HepG2 (cell line): ENCODE results near the gene ALMS1. TPM values are rescaled to one million over a fixed set of nuclear protein-coding genes. Genes with fewer than 3 reads are reported as not detected.

Experiments
- ATAC-seq: fragments of 200-7000 bp; cut with Tn5 transposase; 3 replicates; pipeline ENCODE4 v1.9.1; 2020; ENCODE audit warnings: mild to moderate bottlenecking, moderate library complexity
- BruUV-seq: library from RNA; stranded (reverse); fragments of 400-500 nt; replicated peaks from 2 replicates; lab custom pipeline; 2021; lab: Mats Ljungman, UMichigan
- CTCF ChIA-PET: fragments of 300-600 bp; formaldehyde crosslinking; extraction: SDS; loops from one replicate; lab custom pipeline; 2021; ENCODE audit warnings: low total read pairs, inconsistent platforms, low intra/inter-chr PET ratio; lab: Yijun Ruan, JAX
- POLR2A ChIA-PET: fragments of 350-600 bp; sonication (Branson Sonifier 250); formaldehyde crosslinking; loops from one replicate; lab custom pipeline; 2020; ENCODE audit warnings: antibody characterized with exemption, inconsistent platforms; lab: Yijun Ruan, JAX
- DNase-seq: peaks from one replicate; pipeline ENCODE4 v3.0.0-alpha.2; 2015; ENCODE audit warnings: low spot score
- FAIRE-seq: peaks from 3 replicates; lab custom pipeline; 2011; peaks lifted over from hg19 to GRCh38; lab: Jason Lieb, UNC
- H2AFZ ChIP-seq: one replicate; pipeline ENCODE4 v1.6.1; 2011; ENCODE audit warnings: low read length, inconsistent platforms
- H3K27ac ChIP-seq: fragments of 300-600 bp; 3 replicates; pipeline ENCODE4 v1.8.0; 2011; ENCODE audit warnings: mixed run types, mild to moderate bottlenecking, mixed read lengths, low read length, inconsistent platforms; ENCODE audit not compliant: insufficient read depth; ENCODE audit errors: extremely low read length
- H3K27me3 ChIP-seq, 2 experiments: fragments of 200-600 bp in 1 of 2; 2 replicates in 1 of 2; 3 replicates in 1 of 2; pipeline versions ENCODE4 v1.6.0 to v1.8.0; 2011; ENCODE audit warnings: low read length in 2 of 2, mild to moderate bottlenecking in 2 of 2, moderate library complexity in 2 of 2, inconsistent platforms in 1 of 2; ENCODE audit not compliant: insufficient read depth in 2 of 2, control insufficient read depth in 1 of 2
- H3K36me3 ChIP-seq, 2 experiments: fragments of 200-600 bp in 1 of 2; replicated peaks in 1 of 2; 2 replicates in 1 of 2; 3 replicates in 1 of 2; pipeline versions ENCODE4 v1.5.1 to v1.8.0; 2011; ENCODE audit warnings: low read length in 2 of 2, inconsistent platforms in 1 of 2; ENCODE audit not compliant: insufficient read depth in 2 of 2, control insufficient read depth in 1 of 2
- H3K4me1 ChIP-seq: 2 replicates; pipeline ENCODE4 v1.5.1; 2012; ENCODE audit warnings: low read length, inconsistent platforms; ENCODE audit not compliant: insufficient read depth
- H3K4me2 ChIP-seq: 2 replicates; pipeline ENCODE4 v1.6.0; 2011; ENCODE audit warnings: low read depth, low read length, inconsistent platforms
- H3K4me3 ChIP-seq, 3 experiments: fragments of 200-600 bp in 1 of 3; sonication (generic), shearing (Covaris generic) in 1 of 3; replicated peaks in 1 of 3; 2 replicates each; pipeline ENCODE4 v1.5.1; 2011 to 2016; ENCODE audit warnings: low read length in 3 of 3, inconsistent platforms in 2 of 3, low read depth in 2 of 3, mild to moderate bottlenecking in 2 of 3, control low read depth in 1 of 3, mixed read lengths in 1 of 3; ENCODE audit not compliant: insufficient read depth in 1 of 3
- H3K79me2 ChIP-seq: one replicate; pipeline ENCODE4 v1.6.1; 2011; ENCODE audit warnings: low read length, inconsistent platforms; ENCODE audit not compliant: insufficient read depth
- H3K9ac ChIP-seq: 2 replicates; pipeline ENCODE4 v1.6.0; 2011; ENCODE audit warnings: mild to moderate bottlenecking, low read depth, low read length, inconsistent platforms; ENCODE audit not compliant: insufficient read depth
- H3K9me3 ChIP-seq: 2 replicates; pipeline ENCODE4 v1.5.1; 2012; ENCODE audit warnings: mild to moderate bottlenecking, low read length
- H4K20me1 ChIP-seq: 2 replicates; pipeline ENCODE4 v1.6.0; 2011; ENCODE audit warnings: inconsistent platforms, mild to moderate bottlenecking, low read length, moderate library complexity; ENCODE audit not compliant: insufficient read depth
- HNRNPK ChIP-seq: fragments of 200-400 bp; formaldehyde crosslinking; IDR thresholded peaks from 2 replicates; pipeline ENCODE4 v1.6.1; 2018; ENCODE audit warnings: low read length, low read depth, moderate library complexity, mild to moderate bottlenecking; ENCODE audit not compliant: poor library complexity, severe bottlenecking
- JUNB ChIP-seq: sonication (generic); formaldehyde crosslinking; IDR thresholded peaks from 2 replicates; pipeline ENCODE4 v1.8.0; 2022; ENCODE audit warnings: missing genetic modification reagents, mild to moderate bottlenecking, borderline replicate concordance
- RERE ChIP-seq: IDR thresholded peaks from 2 replicates; pipeline ENCODE4 v1.6.1; 2016; ENCODE audit warnings: low read depth, missing genetic modification reagents, missing compliant biosample characterization
- REST ChIP-seq, 2 experiments: IDR thresholded peaks; 2 replicates each; pipeline ENCODE4 v1.6.1; 2011 to 2012; ENCODE audit warnings: low read length in 2 of 2, borderline replicate concordance in 1 of 2, low read depth in 1 of 2, mild to moderate bottlenecking in 1 of 2, moderate library complexity in 1 of 2
- WGBS: methylation state at CpG from one replicate; pipeline ENCODE4 v1.1.6; 2017; ENCODE audit warnings: low lambda C conversion rate; 5-methylcytosine and 5-hydroxymethylcytosine counted together
- in situ Hi-C: cut with HindIII; loops from 2 replicates; pipeline ENCODE4 v1.10.0; 2017; ENCODE audit warnings: low pct_unique_long_range_greater_than_20kb; ENCODE audit not compliant: extremely low pct_ligation_motif_present
- intact Hi-C: fragments of 100-400 bp; cut with micrococcal nuclease; formaldehyde crosslinking; loops from one replicate; pipeline ENCODE4 v1.10.0; 2022; ENCODE audit not compliant: unreplicated experiment
- polyA plus RNA-seq, 8 experiments: library from polyadenylated mRNA; depleted of rRNA in 3 of 8; stranded (reverse) in 7 of 8; unstranded in 1 of 8; fragments of >200 nt; fragmentation: Illumina TruSeq in 4 of 8; extraction: Trizol in 4 of 8; gene quantifications; 2 replicates each; pipeline versions ENCODE4 v1.2.1 to v1.2.3, GENCODE V29; 2011 to 2016; ENCODE audit warnings: low read depth in 4 of 8, missing spikeins in 1 of 8, mixed read lengths in 1 of 8; ENCODE audit not compliant: insufficient read depth in 1 of 8
- total RNA-seq, 5 experiments: library from RNA; depleted of rRNA; stranded (reverse); fragments of >200 nt; fragmentation: Illumina TruSeq; extraction: Trizol; gene quantifications; 2 replicates each; pipeline ENCODE4 v1.2.3, GENCODE V29; 2016; ENCODE audit warnings: low read depth in 1 of 5
- TF ChIP-seq, protein P1 (sequence below): sonication (generic); formaldehyde crosslinking; IDR thresholded peaks from 2 replicates; pipeline ENCODE4 v1.8.0; 2022; ENCODE audit warnings: missing genetic modification reagents, mild to moderate bottlenecking, moderate library complexity, borderline replicate concordance

The ALMS1 gene
- total and polyA plus RNA-seq, 2 of the 13 experiments (the other 11 are each of a cell fraction or from before 2014, with no cell fraction given), result 12.9 to 21.2 TPM

DNA sequence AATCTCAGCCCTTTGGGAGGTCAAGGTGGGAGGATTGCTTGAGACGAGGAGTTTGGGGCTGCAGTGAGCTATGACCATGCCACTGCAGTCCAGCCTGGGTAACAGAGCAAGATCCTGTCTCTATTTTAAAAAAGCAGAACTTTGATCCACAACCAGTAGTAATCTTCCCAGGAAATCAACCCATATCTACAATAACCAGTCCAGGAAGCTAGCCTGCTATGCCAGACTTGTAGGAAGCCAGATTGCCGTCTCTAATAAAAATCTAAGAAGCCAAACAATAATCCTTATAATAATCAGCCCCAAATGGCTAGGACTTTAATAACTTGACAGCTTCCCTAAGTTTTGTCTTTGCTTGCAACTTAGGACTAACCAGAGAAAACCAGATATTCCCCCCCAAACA is 9.0 kb upstream of the ALMS1 start (continued):
- no peak for TF ChIP-seq REST (IDR thresholded peaks at IDR 0.05; ENCODE audit: borderline replicate concordance in 1 of 2, low read depth in 1 of 2, low read length in 2 of 2)
- no peak for TF ChIP-seq JUNB (CRISPR knock-in tag)

GRCh38 chr2:73383036-73383435 is 2.6 kb upstream of the ALMS1 start:
- in situ Hi-C loops (no loop called here), intact Hi-C loops (loop anchor here (10.0 kb wide), 1 partner anchor 168 kb away; the partner anchor contains the start of gene SMYD5)
- WGBS, result 5% methylated on average over 3 of the region's 3 CpGs
- peaks cover 27% of the 10 kb centered on the region for H3K4me1 ChIP-seq
- H3K36me3 ChIP-seq, result no peaks in the 10 kb centered on the region
- DNase-seq, result no peak
- H3K27ac ChIP-seq, result no peak overlapping the region
- ATAC-seq, result no peak
- no TSS peak for BruUV-seq
- H2AFZ ChIP-seq, result no peak overlapping the region
- CTCF ChIA-PET, result no interaction called here
- H3K79me2 ChIP-seq, result peaks cover 19% of the 10 kb centered on the region
- no peak overlapping the region for H3K9ac ChIP-seq
- H3K4me3 ChIP-seq, result no peak overlapping the region
- no peak overlapping the region for H3K4me2 ChIP-seq
- peaks cover 0 to 27% of the 10 kb centered on the region in 2 experiments; a peak in 3 of 5 replicates for H3K27me3 ChIP-seq
- FAIRE-seq, result no peak
- POLR2A ChIA-PET, result no interaction called here
- H4K20me1 ChIP-seq, result no peaks in the 10 kb centered on the region
- TF ChIP-seq, protein P1, sequence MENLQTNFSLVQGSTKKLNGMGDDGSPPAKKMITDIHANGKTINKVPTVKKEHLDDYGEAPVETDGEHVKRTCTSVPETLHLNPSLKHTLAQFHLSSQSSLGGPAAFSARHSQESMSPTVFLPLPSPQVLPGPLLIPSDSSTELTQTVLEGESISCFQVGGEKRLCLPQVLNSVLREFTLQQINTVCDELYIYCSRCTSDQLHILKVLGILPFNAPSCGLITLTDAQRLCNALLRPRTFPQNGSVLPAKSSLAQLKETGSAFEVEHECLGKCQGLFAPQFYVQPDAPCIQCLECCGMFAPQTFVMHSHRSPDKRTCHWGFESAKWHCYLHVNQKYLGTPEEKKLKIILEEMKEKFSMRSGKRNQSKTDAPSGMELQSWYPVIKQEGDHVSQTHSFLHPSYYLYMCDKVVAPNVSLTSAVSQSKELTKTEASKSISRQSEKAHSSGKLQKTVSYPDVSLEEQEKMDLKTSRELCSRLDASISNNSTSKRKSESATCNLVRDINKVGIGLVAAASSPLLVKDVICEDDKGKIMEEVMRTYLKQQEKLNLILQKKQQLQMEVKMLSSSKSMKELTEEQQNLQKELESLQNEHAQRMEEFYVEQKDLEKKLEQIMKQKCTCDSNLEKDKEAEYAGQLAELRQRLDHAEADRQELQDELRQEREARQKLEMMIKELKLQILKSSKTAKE (CRISPR knock-in tag), result no peak
- TF ChIP-seq HNRNPK (peak; percentile 69), RERE (CRISPR knock-in tag) (no peak)
- H3K9me3 ChIP-seq, result no peaks in the 10 kb centered on the region
